ENCODE data around the gene PLCH1.

DNA sequence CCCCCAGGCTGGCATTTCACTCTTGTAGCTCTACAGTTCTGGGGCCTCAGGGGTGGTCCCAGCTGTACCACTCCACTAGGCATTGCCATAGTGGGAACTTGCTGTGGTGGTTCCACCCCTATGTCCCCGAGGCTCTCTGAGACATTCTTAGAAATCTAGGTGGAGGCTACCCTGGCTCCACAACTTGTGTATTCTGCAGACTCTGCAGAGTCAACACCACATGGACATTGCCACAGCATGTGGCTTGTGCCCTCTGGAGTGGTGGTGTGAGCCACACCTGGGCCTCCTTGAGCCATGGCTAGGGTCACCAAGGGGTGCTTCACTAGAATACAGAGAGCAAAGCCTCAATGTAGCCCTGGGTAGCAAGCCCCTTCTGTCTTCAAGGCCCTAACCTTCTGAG, 397.0 kb downstream of the PLCH1 start:
- TF ChIP-seq, protein P1, sequence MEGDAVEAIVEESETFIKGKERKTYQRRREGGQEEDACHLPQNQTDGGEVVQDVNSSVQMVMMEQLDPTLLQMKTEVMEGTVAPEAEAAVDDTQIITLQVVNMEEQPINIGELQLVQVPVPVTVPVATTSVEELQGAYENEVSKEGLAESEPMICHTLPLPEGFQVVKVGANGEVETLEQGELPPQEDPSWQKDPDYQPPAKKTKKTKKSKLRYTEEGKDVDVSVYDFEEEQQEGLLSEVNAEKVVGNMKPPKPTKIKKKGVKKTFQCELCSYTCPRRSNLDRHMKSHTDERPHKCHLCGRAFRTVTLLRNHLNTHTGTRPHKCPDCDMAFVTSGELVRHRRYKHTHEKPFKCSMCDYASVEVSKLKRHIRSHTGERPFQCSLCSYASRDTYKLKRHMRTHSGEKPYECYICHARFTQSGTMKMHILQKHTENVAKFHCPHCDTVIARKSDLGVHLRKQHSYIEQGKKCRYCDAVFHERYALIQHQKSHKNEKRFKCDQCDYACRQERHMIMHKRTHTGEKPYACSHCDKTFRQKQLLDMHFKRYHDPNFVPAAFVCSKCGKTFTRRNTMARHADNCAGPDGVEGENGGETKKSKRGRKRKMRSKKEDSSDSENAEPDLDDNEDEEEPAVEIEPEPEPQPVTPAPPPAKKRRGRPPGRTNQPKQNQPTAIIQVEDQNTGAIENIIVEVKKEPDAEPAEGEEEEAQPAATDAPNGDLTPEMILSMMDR (IDR thresholded peaks at IDR 0.05; ENCODE audit: low read depth, low read length) = no peak
- no peak for TF ChIP-seq EZH2phosphoT487 (IDR thresholded peaks at IDR 0.05; ENCODE audit: low read depth)
